HG03354 (cell line): ENCODE measurements around the gene TMX2.

Experiments
- ATAC-seq: cut with Tn5 transposase; IDR thresholded peaks from one replicate; pipeline ENCODE4 v1.9.1; 2021; ENCODE audit warnings: mild to moderate bottlenecking; ENCODE audit not compliant: unreplicated experiment, poor library complexity, severe bottlenecking

The TMX2 gene

GRCh38 chr11:57762235-57762861 is 50.0 kb downstream of the TMX2 start:
- no peak for ATAC-seq

GRCh38 chr11:57763568-57763967 is 51.2 kb downstream of the TMX2 start:
- no peak for ATAC-seq

- ATAC-seq, result no peak
Measured at GRCh38 chr11:57764021-57764420, 51.6 kb downstream of the TMX2 start.

GRCh38 chr11:57764566-57764965 is 52.2 kb downstream of the TMX2 start:
- no peak for ATAC-seq

GRCh38 chr11:57764972-57765371 is 52.6 kb downstream of the TMX2 start:
- no peak for ATAC-seq

- ATAC-seq, result no peak
Measured at GRCh38 chr11:57770793-57771192, 58.4 kb downstream of the TMX2 start.

GRCh38 chr11:57771365-57771764 is 59.0 kb downstream of the TMX2 start:
- no peak for ATAC-seq

GRCh38 chr11:57772562-57772961 is 60.2 kb downstream of the TMX2 start:
- no peak for ATAC-seq

- ATAC-seq, result no peak
Measured at GRCh38 chr11:57773026-57773598, 60.7 kb downstream of the TMX2 start.

GRCh38 chr11:57775491-57775890 is 63.1 kb downstream of the TMX2 start:
- ATAC-seq, result no peak

GRCh38 chr11:57776031-57776521 is 63.7 kb downstream of the TMX2 start:
- no peak for ATAC-seq

- ATAC-seq, result no peak
Measured at GRCh38 chr11:57776577-57777210, 64.3 kb downstream of the TMX2 start.

GRCh38 chr11:57777969-57778317 is 65.5 kb downstream of the TMX2 start:
- no peak for ATAC-seq

- no peak for ATAC-seq
Measured at GRCh38 chr11:57778318-57779037, 66.1 kb downstream of the TMX2 start.

- ATAC-seq, result no peak
Measured at GRCh38 chr11:57779276-57779675, 66.9 kb downstream of the TMX2 start.

GRCh38 chr11:57781529-57781943 is 69.1 kb downstream of the TMX2 start:
- no peak for ATAC-seq

GRCh38 chr11:57785072-57785471 is 72.7 kb downstream of the TMX2 start:
- peak; percentile 53 for ATAC-seq

- ATAC-seq, result no peak
Measured at GRCh38 chr11:57786436-57786835, 74.0 kb downstream of the TMX2 start.

- ATAC-seq, result no peak
Measured at GRCh38 chr11:57787006-57787604, 74.7 kb downstream of the TMX2 start.
